Neural progenitor cell (in vitro differentiated cells): ENCODE data around the gene ZNF385A.

Experiments used
- EZH2 ChIP-seq: fragments of 200-600 bp; sonication (generic); IDR thresholded peaks from 2 replicates; pipeline ENCODE4 v1.6.1; 2017; ENCODE audit warnings: antibody characterized with exemption, mild to moderate bottlenecking, moderate library complexity
- EZH2phosphoT487 ChIP-seq: fragments of 200-600 bp; sonication (generic); IDR thresholded peaks from 2 replicates; pipeline ENCODE4 v1.6.1; 2017; ENCODE audit warnings: antibody characterized with exemption
- TF ChIP-seq, protein P1 (sequence below): fragments of 200-600 bp; sonication (generic); IDR thresholded peaks from 2 replicates; pipeline ENCODE4 v1.5.1; 2017; ENCODE audit warnings: antibody characterized with exemption, mild to moderate bottlenecking

DNA sequence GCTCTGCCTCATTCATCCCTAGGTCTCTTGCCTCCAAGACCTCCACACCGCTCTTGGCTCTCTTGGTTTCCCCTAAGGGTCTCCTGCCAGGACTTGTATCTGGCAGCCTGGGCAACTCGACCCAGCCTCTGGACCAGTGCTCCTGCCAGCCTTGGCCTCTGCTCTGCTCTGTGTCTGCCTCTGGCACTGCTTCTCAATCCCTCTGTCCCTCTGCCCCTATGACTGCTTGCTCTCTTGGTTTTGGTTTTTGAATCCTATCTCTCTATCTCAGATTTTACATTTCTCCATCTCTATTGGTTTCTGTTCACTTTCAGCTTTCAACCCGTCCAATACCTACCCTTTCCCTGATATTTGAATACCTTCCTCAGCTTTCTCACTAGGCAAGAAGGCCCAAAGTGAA lies 28.3 kb upstream of the ZNF385A start:
- TF ChIP-seq, protein P1, sequence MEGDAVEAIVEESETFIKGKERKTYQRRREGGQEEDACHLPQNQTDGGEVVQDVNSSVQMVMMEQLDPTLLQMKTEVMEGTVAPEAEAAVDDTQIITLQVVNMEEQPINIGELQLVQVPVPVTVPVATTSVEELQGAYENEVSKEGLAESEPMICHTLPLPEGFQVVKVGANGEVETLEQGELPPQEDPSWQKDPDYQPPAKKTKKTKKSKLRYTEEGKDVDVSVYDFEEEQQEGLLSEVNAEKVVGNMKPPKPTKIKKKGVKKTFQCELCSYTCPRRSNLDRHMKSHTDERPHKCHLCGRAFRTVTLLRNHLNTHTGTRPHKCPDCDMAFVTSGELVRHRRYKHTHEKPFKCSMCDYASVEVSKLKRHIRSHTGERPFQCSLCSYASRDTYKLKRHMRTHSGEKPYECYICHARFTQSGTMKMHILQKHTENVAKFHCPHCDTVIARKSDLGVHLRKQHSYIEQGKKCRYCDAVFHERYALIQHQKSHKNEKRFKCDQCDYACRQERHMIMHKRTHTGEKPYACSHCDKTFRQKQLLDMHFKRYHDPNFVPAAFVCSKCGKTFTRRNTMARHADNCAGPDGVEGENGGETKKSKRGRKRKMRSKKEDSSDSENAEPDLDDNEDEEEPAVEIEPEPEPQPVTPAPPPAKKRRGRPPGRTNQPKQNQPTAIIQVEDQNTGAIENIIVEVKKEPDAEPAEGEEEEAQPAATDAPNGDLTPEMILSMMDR: no peak
- TF ChIP-seq EZH2phosphoT487: no peak
- TF ChIP-seq EZH2: no peak
